Measurements from ENCODE around the gene THAP9. TPM values are rescaled to one million over a fixed set of nuclear protein-coding genes. Genes with fewer than 3 reads are reported as not detected.

Gene THAP9
- polyA plus RNA-seq, 2 of the 4 experiments (the other 2 are of a cell fraction): 1.7 to 5.3 TPM

DNA sequence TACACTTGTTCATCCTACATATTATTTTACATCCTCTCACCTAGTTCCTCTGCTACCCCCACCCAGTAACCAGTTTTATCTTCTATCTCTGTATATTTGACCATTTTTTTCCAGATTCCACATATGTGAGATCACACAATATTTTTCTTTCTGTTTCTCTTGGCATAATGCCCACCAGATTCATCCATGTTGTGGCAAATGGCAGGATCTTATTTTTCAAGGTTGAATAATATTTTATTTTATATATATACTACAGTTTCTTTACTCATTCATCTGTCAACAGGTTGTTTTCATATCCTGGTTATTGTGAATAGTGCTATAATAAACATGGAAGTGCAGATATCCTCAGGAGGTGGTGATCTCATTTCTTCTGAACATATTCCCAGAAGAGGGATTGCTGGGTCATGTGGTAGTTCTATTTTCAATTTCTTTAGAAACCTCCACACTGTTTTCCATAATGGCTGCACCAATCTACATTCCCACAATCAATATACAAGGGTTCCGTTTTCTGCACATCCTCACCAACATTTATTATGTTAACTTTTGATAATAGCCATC is 48.2 kb downstream of the THAP9 start:
- FAIRE-seq (no peak), DNase-seq (ENCODE audit: low read depth in 1 of 2, low spot score in 1 of 2) (no peak), ATAC-seq (no peak)
- H3K4me3 ChIP-seq: no peak overlapping the region
- H3K4me2 ChIP-seq: no peak overlapping the region
- 100% methylated on average over 1 of the region's 1 CpG for WGBS (ENCODE audit: missing lambda C conversion rate)
- H3K9me3 ChIP-seq: no peaks in the 10 kb centered on the region
- no peak overlapping the region for H3K27ac ChIP-seq
- POLR2A ChIA-PET: no interaction called here
- TF ChIP-seq NFE2L2 (conservative IDR thresholded peaks at IDR 0.05; ENCODE audit: low read length): no peak
- no peak for TF ChIP-seq HDAC2 (IDR thresholded peaks at IDR 0.05)
- TF ChIP-seq BHLHE40 (IDR thresholded peaks at IDR 0.05; ENCODE audit: low read depth, low read length): no peak
- TF ChIP-seq CBX8 (IDR thresholded peaks at IDR 0.05): no peak
- CTCF ChIA-PET: no interaction called here
- H3K4me1 ChIP-seq: no peaks in the 10 kb centered on the region

DNA sequence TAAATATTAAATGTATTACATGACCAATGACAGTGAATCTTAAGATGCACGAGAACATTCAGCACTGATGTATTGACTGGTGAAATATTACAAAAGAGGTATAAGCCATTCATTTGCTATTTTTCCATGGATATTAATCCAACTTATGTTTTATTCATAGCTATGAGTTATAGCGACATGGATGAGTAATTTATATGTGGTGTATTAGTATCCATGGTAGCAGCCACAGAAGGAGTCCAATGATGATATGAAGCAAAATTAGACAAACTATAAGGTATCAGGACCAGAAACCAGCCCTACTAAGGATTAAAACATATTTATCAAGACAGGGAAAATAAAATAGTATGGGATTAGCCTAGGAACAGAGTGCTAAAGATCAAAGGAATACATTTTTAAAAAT is 50.7 kb downstream of the THAP9 start:
- Histone ChIP-seq H3K27ac (no peak overlapping the region), H3K4me2 (no peak overlapping the region), H3K9me3 (no peaks in the 10 kb centered on the region), H3K4me3 (no peak overlapping the region), H3K4me1 (no peaks in the 10 kb centered on the region)
- DNase-seq (ENCODE audit: low read depth in 1 of 2, low spot score in 1 of 2) (no peak), ATAC-seq (no peak), FAIRE-seq (no peak)
- 95% methylated on average over 2 of the region's 2 CpGs for WGBS (ENCODE audit: missing lambda C conversion rate)
- no peak for TF ChIP-seq ZSCAN20 (CRISPR knock-in tag; IDR thresholded peaks at IDR 0.05)
- no peak for TF ChIP-seq JUNB (IDR thresholded peaks at IDR 0.05)
- TF ChIP-seq MYC (IDR thresholded peaks at IDR 0.05; ENCODE audit: borderline replicate concordance, low read length): no peak
- no peak for TF ChIP-seq ESRRA (IDR thresholded peaks at IDR 0.05; ENCODE audit: borderline replicate concordance, low read length)
- TF ChIP-seq SREBF2 (IDR thresholded peaks at IDR 0.05): no peak
- TF ChIP-seq MAZ (IDR thresholded peaks at IDR 0.05; ENCODE audit: borderline replicate concordance, low read depth, low read length): no peak
- TF ChIP-seq EHMT2 (IDR thresholded peaks at IDR 0.05; ENCODE audit: low read depth): no peak
- no peak for TF ChIP-seq JUN (IDR thresholded peaks at IDR 0.05)
- TF ChIP-seq ZFP36 (IDR thresholded peaks at IDR 0.05; ENCODE audit: borderline replicate concordance, partially characterized antibody): no peak
- TF ChIP-seq POLR2A (IDR thresholded peaks at IDR 0.05; ENCODE audit: low read length): no peak
- TF ChIP-seq, protein P1, sequence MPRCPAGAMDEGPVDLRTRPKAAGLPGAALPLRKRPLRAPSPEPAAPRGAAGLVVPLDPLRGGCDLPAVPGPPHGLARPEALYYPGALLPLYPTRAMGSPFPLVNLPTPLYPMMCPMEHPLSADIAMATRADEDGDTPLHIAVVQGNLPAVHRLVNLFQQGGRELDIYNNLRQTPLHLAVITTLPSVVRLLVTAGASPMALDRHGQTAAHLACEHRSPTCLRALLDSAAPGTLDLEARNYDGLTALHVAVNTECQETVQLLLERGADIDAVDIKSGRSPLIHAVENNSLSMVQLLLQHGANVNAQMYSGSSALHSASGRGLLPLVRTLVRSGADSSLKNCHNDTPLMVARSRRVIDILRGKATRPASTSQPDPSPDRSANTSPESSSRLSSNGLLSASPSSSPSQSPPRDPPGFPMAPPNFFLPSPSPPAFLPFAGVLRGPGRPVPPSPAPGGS (IDR thresholded peaks at IDR 0.05): no peak
- TF ChIP-seq EP300 (IDR thresholded peaks at IDR 0.05): no peak
- no peak for TF ChIP-seq RNF2 (IDR thresholded peaks at IDR 0.05; ENCODE audit: borderline replicate concordance, low read depth)
- TF ChIP-seq, protein P2, sequence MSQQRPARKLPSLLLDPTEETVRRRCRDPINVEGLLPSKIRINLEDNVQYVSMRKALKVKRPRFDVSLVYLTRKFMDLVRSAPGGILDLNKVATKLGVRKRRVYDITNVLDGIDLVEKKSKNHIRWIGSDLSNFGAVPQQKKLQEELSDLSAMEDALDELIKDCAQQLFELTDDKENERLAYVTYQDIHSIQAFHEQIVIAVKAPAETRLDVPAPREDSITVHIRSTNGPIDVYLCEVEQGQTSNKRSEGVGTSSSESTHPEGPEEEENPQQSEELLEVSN (IDR thresholded peaks at IDR 0.05; ENCODE audit: borderline replicate concordance, low read depth): no peak
- TF ChIP-seq, protein P3, sequence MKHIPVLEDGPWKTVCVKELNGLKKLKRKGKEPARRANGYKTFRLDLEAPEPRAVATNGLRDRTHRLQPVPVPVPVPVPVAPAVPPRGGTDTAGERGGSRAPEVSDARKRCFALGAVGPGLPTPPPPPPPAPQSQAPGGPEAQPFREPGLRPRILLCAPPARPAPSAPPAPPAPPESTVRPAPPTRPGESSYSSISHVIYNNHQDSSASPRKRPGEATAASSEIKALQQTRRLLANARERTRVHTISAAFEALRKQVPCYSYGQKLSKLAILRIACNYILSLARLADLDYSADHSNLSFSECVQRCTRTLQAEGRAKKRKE (CRISPR knock-in tag; IDR thresholded peaks at IDR 0.05; ENCODE audit: low read depth): no peak
- TF ChIP-seq RAD21 (conservative IDR thresholded peaks at IDR 0.05 in 1 of 2, IDR thresholded peaks at IDR 0.05 in 1 of 2): no peak
- no peak for TF ChIP-seq HOXB5 (CRISPR knock-in tag; IDR thresholded peaks at IDR 0.05)
- TF ChIP-seq TP53 (CRISPR knock-in tag; IDR thresholded peaks at IDR 0.05): no peak
- TF ChIP-seq KDM1A (IDR thresholded peaks at IDR 0.05; ENCODE audit: low read depth): no peak
- POLR2A ChIA-PET: no interaction called here
- CTCF ChIA-PET: no interaction called here

DNA sequence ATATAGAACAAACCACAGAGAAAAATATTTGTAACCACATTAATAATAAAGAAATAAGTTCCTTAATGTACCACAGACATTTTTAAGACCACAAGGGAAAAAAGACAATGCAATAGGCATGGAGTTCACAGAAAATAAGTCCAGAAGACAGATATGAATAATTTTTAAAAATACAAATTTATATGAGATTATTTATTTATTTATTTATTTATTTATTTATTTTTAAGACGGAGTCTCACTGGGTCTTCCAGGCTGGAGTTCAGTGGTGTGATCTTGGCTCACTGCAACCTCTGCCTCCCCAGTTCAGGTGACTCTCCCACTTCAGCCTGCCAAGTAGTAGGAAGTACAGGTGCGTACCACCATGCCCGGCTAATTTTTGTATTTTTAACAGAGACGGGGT is 53.7 kb downstream of the THAP9 start:
- FAIRE-seq: no peak
- Histone ChIP-seq H3K4me3 (no peak overlapping the region), H3K9me3 (no peaks in the 10 kb centered on the region), H3K4me1 (no peaks in the 10 kb centered on the region), H3K27ac (no peak overlapping the region), H3K4me2 (no peak overlapping the region)
- no peak for DNase-seq (ENCODE audit: low read depth in 1 of 2, low spot score in 1 of 2)
- ATAC-seq: no peak
- 95% methylated on average over 4 of the region's 4 CpGs for WGBS (ENCODE audit: missing lambda C conversion rate)
- POLR2A ChIA-PET: no interaction called here
- TF ChIP-seq EP300 (IDR thresholded peaks at IDR 0.05): no peak
- TF ChIP-seq ZC3H11A (IDR thresholded peaks at IDR 0.05): peak; percentile 76
- CTCF ChIA-PET: no interaction called here
